NK-92 treated with Interleukin-12 subunit alpha and Interleukin-12 subunit beta, amount 100 ng/mL, for 24 hours (cell line): ENCODE measurements around the gene CAMK1.

Source experiments
- DNase-seq: peaks from one replicate; lab custom pipeline; 2025; lab: John Stamatoyannopoulos, UW

Gene CAMK1

GRCh38 chr3:9769426-9770275, at the start of gene CAMK1:
TSS of gene CAMK1 (minus strand) at chr3:9769947. CDS start at chr3:9767749, 2,198 bp downstream.
- no peak for DNase-seq

GRCh38 chr3:9818666-9819335, 49.1 kb upstream of the CAMK1 start:
- DNase-seq, result no peak

- DNase-seq, result no peak
Measured at GRCh38 chr3:9817436-9817835, 47.7 kb upstream of the CAMK1 start.

GRCh38 chr3:9815986-9816385, 46.2 kb upstream of the CAMK1 start:
- DNase-seq, result no peak

GRCh38 chr3:9812870-9813483, 43.2 kb upstream of the CAMK1 start:
- DNase-seq, result no peak

- no peak for DNase-seq
Measured at GRCh38 chr3:9810846-9811245, 41.1 kb upstream of the CAMK1 start.

- no peak for DNase-seq
Measured at GRCh38 chr3:9810433-9810770, 40.7 kb upstream of the CAMK1 start.

- no peak for DNase-seq
Measured at GRCh38 chr3:9809615-9810432, 40.1 kb upstream of the CAMK1 start, which contains the start of gene TTLL3. TSS of gene TTLL3 (plus strand) at chr3:9810262. CDS start at chr3:9810662, 400 bp downstream.

GRCh38 chr3:9809239-9809614, 39.5 kb upstream of the CAMK1 start:
- no peak for DNase-seq

- no peak for DNase-seq
Measured at GRCh38 chr3:9808345-9809037, 38.7 kb upstream of the CAMK1 start.

- DNase-seq, result no peak
Measured at GRCh38 chr3:9807981-9808344, 38.2 kb upstream of the CAMK1 start.

GRCh38 chr3:9806688-9807589, 37.2 kb upstream of the CAMK1 start:
- DNase-seq, result no peak

GRCh38 chr3:9806137-9806536, 36.4 kb upstream of the CAMK1 start:
- DNase-seq, result no peak

- no peak for DNase-seq
Measured at GRCh38 chr3:9804996-9805395, 35.2 kb upstream of the CAMK1 start.

- no peak for DNase-seq
Measured at GRCh38 chr3:9803494-9803893, 33.7 kb upstream of the CAMK1 start.

GRCh38 chr3:9800529-9800928, 30.8 kb upstream of the CAMK1 start:
- DNase-seq, result no peak

- no peak for DNase-seq
Measured at GRCh38 chr3:9797196-9797945, 27.6 kb upstream of the CAMK1 start.

GRCh38 chr3:9795207-9795606, 25.5 kb upstream of the CAMK1 start:
- no peak for DNase-seq

GRCh38 chr3:9794400-9794799, 24.7 kb upstream of the CAMK1 start:
- DNase-seq, result no peak
